ENCODE data around the gene ANKRD34A. TPM values are rescaled to one million over a fixed set of nuclear protein-coding genes. Genes with fewer than 3 reads are reported as not detected.
A peak's percentile ranks its signal among the peaks of the same experiment; 100 is the strongest.
"Not testable (repeated sequence)": the region's sequence is repeated elsewhere in the genome, so short reads cannot be mapped to it uniquely, and the experiment has no call there.

The ANKRD34A gene
- total RNA-seq, 2 experiments from 2014 or later: 3.7 to 4.3 TPM

- Mint-ChIP-seq H3K4me1 (ENCODE audit: low read depth) (peaks cover 25% of the 10 kb centered on the region), H3K36me3 (ENCODE audit: low read depth) (peaks cover 15% of the 10 kb centered on the region), H3K4me3 (peak overlapping the region; percentile 53), H3K27ac (peak overlapping the region; percentile 80)
- H3K9me3 Mint-ChIP-seq; intact Hi-C loops (cut with micrococcal nuclease); H3K27me3 Mint-ChIP-seq (ENCODE audit: low read depth): not testable (repeated sequence)
- peak; percentile 24 for DNase-seq
- CTCF ChIA-PET: interaction anchor here (1.0 kb wide), 1 partner anchor 25 kb away, joined by 3 read pairs; the partner anchor contains the start of gene LIX1L
These were observed 31.8 kb downstream of the ANKRD34A start for GRCh38 chr1:145932522-145933009.

- DNase-seq: peak; percentile 19
- CTCF ChIA-PET: interaction anchor here (0.6 to 2.0 kb wide), 17 partner anchors 9 to 108 kb away, joined by 3 to 14 read pairs (median 5); partner anchors contain the start of genes ANKRD34A, LIX1L, PEX11B and POLR3GL
- Mint-ChIP-seq H3K9me3 (no peaks in the 10 kb centered on the region), H3K27ac (no peak overlapping the region), H3K4me1 (ENCODE audit: low read depth) (peaks cover 22% of the 10 kb centered on the region), H3K4me3 (no peak overlapping the region), H3K36me3 (ENCODE audit: low read depth) (peaks cover 12% of the 10 kb centered on the region), H3K27me3 (ENCODE audit: low read depth) (no peaks in the 10 kb centered on the region)
- intact Hi-C loops (cut with micrococcal nuclease): loop anchor here (1.0 kb wide), 4 partner anchors 10 to 68 kb away; partner anchors contain the start of genes ANKRD34A, LIX1L, PEX11B and POLR3GL
These were observed 36.3 kb downstream of the ANKRD34A start for GRCh38 chr1:145927916-145928643.

- Mint-ChIP-seq H3K36me3 (ENCODE audit: low read depth) (peaks cover 14% of the 10 kb centered on the region), H3K4me3 (no peak within 1 kb of the TSS), H3K27me3 (ENCODE audit: low read depth) (no peaks in the 10 kb centered on the region), H3K9me3 (no peaks in the 10 kb centered on the region), H3K4me1 (ENCODE audit: low read depth) (peaks cover 14% of the 10 kb centered on the region), H3K27ac (no peak within 1 kb of the TSS)
- CTCF ChIA-PET: interaction anchor here (0.6 to 2.0 kb wide), 20 partner anchors 8 to 109 kb away, joined by 3 to 14 read pairs (median 4); partner anchors contain the start of genes ANKRD34A, LIX1L, PEX11B and POLR3GL
- peak; percentile 99 for DNase-seq
- intact Hi-C loops (cut with micrococcal nuclease): loop anchor here (1.0 kb wide), 4 partner anchors 9 to 69 kb away; partner anchors contain the start of genes ANKRD34A, LIX1L, PEX11B and POLR3GL
These were observed 37.1 kb downstream of the ANKRD34A start, which contains the start of gene RBM8A for GRCh38 chr1:145927063-145927886. Gene RBM8A (minus strand): TSS chr1:145927484. CDS start chr1:145927426, 58 bp downstream.

GRCh38 chr1:145926686-145927062 lies 37.7 kb downstream of the ANKRD34A start:
- intact Hi-C loops (cut with micrococcal nuclease): loop anchor here (1.0 kb wide), 4 partner anchors 8 to 70 kb away; partner anchors contain the start of genes ANKRD34A, LIX1L, PEX11B and POLR3GL
- peak; percentile 64 for DNase-seq
- CTCF ChIA-PET: interaction anchor here (0.6 to 2.0 kb wide), 6 partner anchors 8 to 80 kb away, joined by 3 to 14 read pairs (median 5); partner anchors contain the start of genes LIX1L and PEX11B
- Mint-ChIP-seq H3K36me3 (ENCODE audit: low read depth) (peaks cover 12% of the 10 kb centered on the region), H3K27me3 (ENCODE audit: low read depth) (no peaks in the 10 kb centered on the region), H3K27ac (no peak overlapping the region), H3K9me3 (no peaks in the 10 kb centered on the region), H3K4me3 (no peak overlapping the region), H3K4me1 (ENCODE audit: low read depth) (peaks cover 11% of the 10 kb centered on the region)

- CTCF ChIA-PET: interaction anchor here (2.1 kb wide), 1 partner anchor 77 kb away, joined by 5 read pairs; the partner anchor contains the start of gene NUDT17
- Mint-ChIP-seq H3K36me3 (ENCODE audit: low read depth) (peaks cover 12% of the 10 kb centered on the region), H3K27ac (no peak overlapping the region), H3K4me1 (ENCODE audit: low read depth) (peaks cover 30% of the 10 kb centered on the region), H3K4me3 (no peak overlapping the region), H3K9me3 (no peaks in the 10 kb centered on the region), H3K27me3 (ENCODE audit: low read depth) (no peaks in the 10 kb centered on the region)
- intact Hi-C loops (cut with micrococcal nuclease): no loop called here
- DNase-seq: no peak
These were observed 42.1 kb downstream of the ANKRD34A start for GRCh38 chr1:145922266-145922665.

GRCh38 chr1:145920297-145920696 lies 44.1 kb downstream of the ANKRD34A start:
- DNase-seq; intact Hi-C loops (cut with micrococcal nuclease); H3K27me3 Mint-ChIP-seq (ENCODE audit: low read depth); H3K9me3 Mint-ChIP-seq: not testable (repeated sequence)
- CTCF ChIA-PET: interaction anchor here (2.5 kb wide), 1 partner anchor 75 kb away, joined by 11 read pairs; the partner anchor contains the start of gene NUDT17
- peaks cover 16% of the 10 kb centered on the region for H3K36me3 Mint-ChIP-seq (ENCODE audit: low read depth)
- peaks cover 38% of the 10 kb centered on the region for H3K4me1 Mint-ChIP-seq (ENCODE audit: low read depth)
- peak overlapping the region; percentile 89 for H3K4me3 Mint-ChIP-seq
- H3K27ac Mint-ChIP-seq: peak overlapping the region; percentile 70

GRCh38 chr1:145918992-145919939 lies 45.1 kb downstream of the ANKRD34A start:
- peaks cover 38% of the 10 kb centered on the region for H3K4me1 Mint-ChIP-seq (ENCODE audit: low read depth)
- peak overlapping the region; percentile 93 for H3K27ac Mint-ChIP-seq
- no peaks in the 10 kb centered on the region for H3K27me3 Mint-ChIP-seq (ENCODE audit: low read depth)
- intact Hi-C loops (cut with micrococcal nuclease): loop anchor here (1.0 to 10.0 kb wide), 8 partner anchors 8 to 164 kb away; partner anchors contain the start of genes ANKRD34A, NUDT17, PIAS3 and POLR3GL
- CTCF ChIA-PET: interaction anchor here (0.6 to 2.5 kb wide), 6 partner anchors 8 to 74 kb away, joined by 3 to 11 read pairs (median 4); partner anchors contain the start of genes NUDT17 and RBM8A
- H3K4me3 Mint-ChIP-seq: peak overlapping the region; percentile 89
- DNase-seq: peak; percentile 22
- H3K9me3 Mint-ChIP-seq: no peaks in the 10 kb centered on the region
- H3K36me3 Mint-ChIP-seq (ENCODE audit: low read depth): peaks cover 17% of the 10 kb centered on the region

- intact Hi-C loops (cut with micrococcal nuclease): loop anchor here (1.0 to 10.0 kb wide), 8 partner anchors 9 to 164 kb away; partner anchors contain the start of genes ANKRD34A, NUDT17, PIAS3 and POLR3GL
- peak within 1 kb of the TSS; percentile 93 for H3K27ac Mint-ChIP-seq
- H3K4me3 Mint-ChIP-seq: peak within 1 kb of the TSS; percentile 89
- no peaks in the 10 kb centered on the region for H3K9me3 Mint-ChIP-seq
- H3K36me3 Mint-ChIP-seq (ENCODE audit: low read depth): peaks cover 17% of the 10 kb centered on the region
- peak; percentile 94 for DNase-seq
- peaks cover 39% of the 10 kb centered on the region for H3K4me1 Mint-ChIP-seq (ENCODE audit: low read depth)
- H3K27me3 Mint-ChIP-seq (ENCODE audit: low read depth): no peaks in the 10 kb centered on the region
- CTCF ChIA-PET: interaction anchor here (1.5 to 2.5 kb wide), 5 partner anchors 9 to 73 kb away, joined by 3 to 11 read pairs (median 5); partner anchors contain the start of genes NUDT17 and RBM8A
These were observed 46.0 kb downstream of the ANKRD34A start, which contains the start of gene PEX11B for GRCh38 chr1:145918144-145918991. Gene PEX11B (minus strand): TSS chr1:145918717. CDS start chr1:145918688, 29 bp downstream.

GRCh38 chr1:145917595-145917994 lies 46.8 kb downstream of the ANKRD34A start:
- Mint-ChIP-seq H3K27me3 (ENCODE audit: low read depth) (no peaks in the 10 kb centered on the region), H3K36me3 (ENCODE audit: low read depth) (peaks cover 12% of the 10 kb centered on the region), H3K4me3 (peak overlapping the region; percentile 89), H3K9me3 (no peaks in the 10 kb centered on the region), H3K4me1 (ENCODE audit: low read depth) (peaks cover 40% of the 10 kb centered on the region), H3K27ac (peak overlapping the region; percentile 93)
- intact Hi-C loops (cut with micrococcal nuclease): loop anchor here (10.0 kb wide), 1 partner anchor 163 kb away; no protein-coding TSS in a partner anchor
- no peak for DNase-seq
- CTCF ChIA-PET: interaction anchor here (0.8 to 2.1 kb wide), 2 partner anchors 45 to 59 kb away, joined by 3 to 4 read pairs; no protein-coding TSS in a partner anchor

GRCh38 chr1:145916745-145917144 lies 47.6 kb downstream of the ANKRD34A start:
- Mint-ChIP-seq H3K4me1 (ENCODE audit: low read depth) (peaks cover 40% of the 10 kb centered on the region), H3K27ac (peak overlapping the region; percentile 57), H3K36me3 (ENCODE audit: low read depth) (peaks cover 12% of the 10 kb centered on the region), H3K9me3 (no peaks in the 10 kb centered on the region), H3K4me3 (peak overlapping the region; percentile 89), H3K27me3 (ENCODE audit: low read depth) (no peaks in the 10 kb centered on the region)
- CTCF ChIA-PET: interaction anchor here (0.8 to 2.1 kb wide), 5 partner anchors 25 to 62 kb away, joined by 3 to 7 read pairs (median 4); no protein-coding TSS in a partner anchor
- intact Hi-C loops (cut with micrococcal nuclease): loop anchor here (10.0 kb wide), 1 partner anchor 162 kb away; no protein-coding TSS in a partner anchor
- DNase-seq: no peak
